Spleen (tissue), 7 donors: Measurements from ENCODE around the gene SPEM2.

Source experiments
- POLR2A ChIP-seq, 3 donors: fragments of 450-650 bp; IDR thresholded peaks; one replicate each; pipeline ENCODE4 v1.5.1; 2017; ENCODE audit warnings: antibody characterized with exemption in 3 of 3, mild to moderate bottlenecking in 1 of 3
- POLR2AphosphoS5 ChIP-seq, 3 donors: sonication (generic); formaldehyde crosslinking; IDR thresholded peaks; one replicate each; pipeline ENCODE4 v1.5.1; 2017; ENCODE audit warnings: antibody characterized with exemption in 3 of 3
- TF ChIP-seq, protein P1 (sequence below), 11 experiments: fragments of 200-600 bp in 7 of 11; fragments of 450-650 bp in 4 of 11; sonication (generic) in 4 of 11; IDR thresholded peaks in 8 of 11; conservative IDR thresholded peaks in 3 of 11; 1 replicate in 7 of 11; 2 replicates in 4 of 11; pipeline versions ENCODE4 v1.4.0 to v1.8.0; 2016 to 2021; ENCODE audit warnings: antibody characterized with exemption in 11 of 11, inconsistent platforms in 4 of 11, mild to moderate bottlenecking in 1 of 11
- donor health status: DM: no; HTN: no; CAD: no; lungs with moderate emphysema.
- donor health status: DM: no; HTN: no; CAD: no.
- donor health status: DM: no; HTN: no; CAD: no.

DNA sequence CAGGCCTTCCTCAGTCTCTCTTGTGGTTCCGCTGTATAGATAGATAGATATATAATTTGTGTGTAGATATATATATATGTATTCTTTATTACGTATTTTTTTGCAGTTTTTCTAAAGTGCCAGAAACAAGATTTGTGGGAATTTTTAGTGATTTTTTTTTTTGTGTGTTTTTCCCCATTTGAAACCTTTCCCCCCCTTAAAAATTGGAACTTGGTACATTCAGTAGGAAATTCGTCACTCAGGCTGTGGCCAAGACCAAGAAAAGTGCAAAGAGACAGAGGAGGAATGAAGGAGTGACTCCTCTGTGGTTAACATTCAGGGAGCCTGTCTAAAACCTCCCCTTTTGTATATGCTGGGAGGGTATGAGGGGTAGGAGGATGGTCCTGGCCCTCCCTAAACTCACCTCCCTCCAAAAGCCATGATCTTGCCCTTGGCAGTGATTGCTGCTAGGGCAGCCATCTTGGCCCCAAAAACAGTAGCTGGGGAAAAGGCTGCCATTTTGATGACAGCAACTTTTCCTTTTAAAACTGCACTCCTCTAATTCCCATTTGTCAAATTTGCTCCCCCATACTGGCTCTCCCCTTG lies 34.6 kb downstream of the SPEM2 start:
- TF ChIP-seq, protein P1, sequence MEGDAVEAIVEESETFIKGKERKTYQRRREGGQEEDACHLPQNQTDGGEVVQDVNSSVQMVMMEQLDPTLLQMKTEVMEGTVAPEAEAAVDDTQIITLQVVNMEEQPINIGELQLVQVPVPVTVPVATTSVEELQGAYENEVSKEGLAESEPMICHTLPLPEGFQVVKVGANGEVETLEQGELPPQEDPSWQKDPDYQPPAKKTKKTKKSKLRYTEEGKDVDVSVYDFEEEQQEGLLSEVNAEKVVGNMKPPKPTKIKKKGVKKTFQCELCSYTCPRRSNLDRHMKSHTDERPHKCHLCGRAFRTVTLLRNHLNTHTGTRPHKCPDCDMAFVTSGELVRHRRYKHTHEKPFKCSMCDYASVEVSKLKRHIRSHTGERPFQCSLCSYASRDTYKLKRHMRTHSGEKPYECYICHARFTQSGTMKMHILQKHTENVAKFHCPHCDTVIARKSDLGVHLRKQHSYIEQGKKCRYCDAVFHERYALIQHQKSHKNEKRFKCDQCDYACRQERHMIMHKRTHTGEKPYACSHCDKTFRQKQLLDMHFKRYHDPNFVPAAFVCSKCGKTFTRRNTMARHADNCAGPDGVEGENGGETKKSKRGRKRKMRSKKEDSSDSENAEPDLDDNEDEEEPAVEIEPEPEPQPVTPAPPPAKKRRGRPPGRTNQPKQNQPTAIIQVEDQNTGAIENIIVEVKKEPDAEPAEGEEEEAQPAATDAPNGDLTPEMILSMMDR (IDR thresholded peaks at IDR 0.05 in 8 of 11, conservative IDR thresholded peaks at IDR 0.05 in 3 of 11) = no peak
- TF ChIP-seq POLR2A (IDR thresholded peaks at IDR 0.05) = no peak
- no peak for TF ChIP-seq POLR2AphosphoS5 (IDR thresholded peaks at IDR 0.05)
